Glutamatergic neuron (in vitro differentiated cells): Measurements from ENCODE around the gene TENT4A. TPM values are rescaled to one million over a fixed set of nuclear protein-coding genes. Genes with fewer than 3 reads are reported as not detected.

ENCODE experiments used
- DNase-seq: peaks from one replicate; pipeline ENCODE4 v3.0.0; 2022
- H3K27ac Mint-ChIP-seq: one replicate; pipeline ENCODE4 v1.8.0; 2020; ENCODE audit warnings: mild to moderate bottlenecking, mixed read lengths, inconsistent platforms; ENCODE audit not compliant: unreplicated experiment
- H3K27me3 Mint-ChIP-seq: one replicate; pipeline ENCODE4 v1.8.0; 2020; ENCODE audit warnings: mild to moderate bottlenecking, moderate library complexity, mixed read lengths, inconsistent platforms; ENCODE audit not compliant: unreplicated experiment
- H3K36me3 Mint-ChIP-seq: one replicate; pipeline ENCODE4 v1.8.0; 2020; ENCODE audit warnings: mild to moderate bottlenecking, mixed read lengths, inconsistent platforms; ENCODE audit not compliant: unreplicated experiment
- H3K4me1 Mint-ChIP-seq: one replicate; pipeline ENCODE4 v1.8.0; 2020; ENCODE audit warnings: mild to moderate bottlenecking, low read depth, mixed read lengths, inconsistent platforms; ENCODE audit not compliant: unreplicated experiment
- H3K4me3 Mint-ChIP-seq: one replicate; pipeline ENCODE4 v1.8.0; 2020; ENCODE audit warnings: mild to moderate bottlenecking, mixed read lengths, inconsistent platforms; ENCODE audit not compliant: unreplicated experiment
- H3K9me3 Mint-ChIP-seq: one replicate; pipeline ENCODE4 v1.8.0; 2020; ENCODE audit warnings: mild to moderate bottlenecking, moderate library complexity, mixed read lengths, inconsistent platforms; ENCODE audit not compliant: unreplicated experiment
- CTCF ChIP-seq: fragments of 200-600 bp; sonication (generic); IDR thresholded peaks from one replicate; pipeline ENCODE4 v1.5.0; 2021; ENCODE audit not compliant: partially characterized antibody, unreplicated experiment
- total RNA-seq: library from RNA; stranded (reverse); fragmentation: NEBNext Ultra II Directional; extraction: Animal tissue kit (Norgen Biotek cat#: 25700); gene quantifications from one replicate; pipeline ENCODE4 v1.2.1, GENCODE V29; 2021; ENCODE audit not compliant: unreplicated experiment

TENT4A gene
- total RNA-seq, 1 donor from 2014 or later, result 23.7 TPM

- no peaks in the 10 kb centered on the region for H3K27me3 Mint-ChIP-seq
- no peak overlapping the region for H3K4me3 Mint-ChIP-seq
- peaks cover 31% of the 10 kb centered on the region for H3K36me3 Mint-ChIP-seq
- TF ChIP-seq CTCF, result no peak
- H3K27ac Mint-ChIP-seq, result no peak overlapping the region
- H3K9me3 Mint-ChIP-seq, result peaks cover 3% of the 10 kb centered on the region
- no peaks in the 10 kb centered on the region for H3K4me1 Mint-ChIP-seq
- DNase-seq, result no peak
Measured at GRCh38 chr5:6673963-6674362, 39.3 kb upstream of the TENT4A start.

- H3K36me3 Mint-ChIP-seq, result peaks cover 31% of the 10 kb centered on the region
- H3K27me3 Mint-ChIP-seq, result peaks cover under 1% of the 10 kb centered on the region
- TF ChIP-seq CTCF, result no peak
- H3K4me1 Mint-ChIP-seq, result no peaks in the 10 kb centered on the region
- no peak overlapping the region for H3K4me3 Mint-ChIP-seq
- no peak overlapping the region for H3K27ac Mint-ChIP-seq
- peaks cover 3% of the 10 kb centered on the region for H3K9me3 Mint-ChIP-seq
- no peak for DNase-seq
Measured at GRCh38 chr5:6674421-6674820, 38.8 kb upstream of the TENT4A start.

- Mint-ChIP-seq H3K27me3 (peaks cover 2% of the 10 kb centered on the region), H3K9me3 (peaks cover 7% of the 10 kb centered on the region), H3K4me1 (no peaks in the 10 kb centered on the region), H3K27ac (no peak overlapping the region), H3K36me3 (peaks cover 31% of the 10 kb centered on the region), H3K4me3 (no peak overlapping the region)
- DNase-seq, result no peak
- no peak for TF ChIP-seq CTCF
Measured at GRCh38 chr5:6674886-6675285, 38.3 kb upstream of the TENT4A start.

- H3K4me3 Mint-ChIP-seq, result no peak overlapping the region
- DNase-seq, result no peak
- H3K36me3 Mint-ChIP-seq, result peaks cover 25% of the 10 kb centered on the region
- H3K27me3 Mint-ChIP-seq, result peaks cover 2% of the 10 kb centered on the region
- TF ChIP-seq CTCF, result no peak
- peaks cover 7% of the 10 kb centered on the region for H3K9me3 Mint-ChIP-seq
- no peak overlapping the region for H3K27ac Mint-ChIP-seq
- H3K4me1 Mint-ChIP-seq, result no peaks in the 10 kb centered on the region
Measured at GRCh38 chr5:6675784-6676491, 37.3 kb upstream of the TENT4A start.

GRCh38 chr5:6676702-6677101 is 36.5 kb upstream of the TENT4A start:
- no peaks in the 10 kb centered on the region for H3K4me1 Mint-ChIP-seq
- peaks cover 23% of the 10 kb centered on the region for H3K36me3 Mint-ChIP-seq
- H3K9me3 Mint-ChIP-seq, result peaks cover 7% of the 10 kb centered on the region

More at GRCh38 chr5:6676702-6677101, 36.5 kb upstream of the TENT4A start:
- DNase-seq, result no peak
- Mint-ChIP-seq H3K27me3 (peaks cover 2% of the 10 kb centered on the region), H3K27ac (no peak overlapping the region), H3K4me3 (no peak overlapping the region)
- no peak for TF ChIP-seq CTCF
